MM.1S (cell line): ENCODE results near the gene CDKN2C.

Experiments used
- DNase-seq: peaks from one replicate; pipeline ENCODE4 v3.0.0-alpha.2; 2015
- H2AFZ ChIP-seq: fragments of 300-600 bp; sonication (generic); 2 replicates; pipeline ENCODE4 v1.6.0; 2016; ENCODE audit warnings: antibody characterized with exemption, low read length
- H3F3A ChIP-seq: fragments of 300-600 bp; sonication (generic); 2 replicates; pipeline ENCODE4 v1.6.1; 2016; ENCODE audit warnings: mild to moderate bottlenecking, antibody characterized with exemption, low read length, moderate library complexity, mixed read lengths; ENCODE audit not compliant: insufficient read depth
- H3K27ac ChIP-seq: fragments of 300-600 bp; sonication (generic); 2 replicates; pipeline ENCODE4 v1.5.1; 2016; ENCODE audit warnings: mild to moderate bottlenecking, low read length
- H3K27me3 ChIP-seq: fragments of 300-600 bp; sonication (generic); replicated peaks from 2 replicates; pipeline ENCODE4 v1.6.0; 2016; ENCODE audit warnings: low read length; ENCODE audit not compliant: insufficient read depth
- H3K36me3 ChIP-seq: fragments of 300-600 bp; sonication (generic); replicated peaks from 2 replicates; pipeline ENCODE4 v1.6.1; 2016; ENCODE audit warnings: mild to moderate bottlenecking, low read length, mixed read lengths; ENCODE audit not compliant: insufficient read depth
- H3K4me1 ChIP-seq: fragments of 300-600 bp; sonication (generic); 2 replicates; pipeline ENCODE4 v1.6.1; 2016; ENCODE audit warnings: low read length, mixed read lengths
- H3K4me2 ChIP-seq: fragments of 300-600 bp; sonication (generic); 2 replicates; pipeline ENCODE4 v1.6.0; 2016; ENCODE audit warnings: low read depth, low read length
- H3K4me3 ChIP-seq: fragments of 300-600 bp; sonication (generic); 2 replicates; pipeline ENCODE4 v1.5.1; 2016; ENCODE audit warnings: low read length, mixed read lengths
- H3K79me2 ChIP-seq: fragments of 300-600 bp; sonication (generic); 2 replicates; pipeline ENCODE4 v1.6.1; 2016; ENCODE audit warnings: mixed run types, low read length, mixed read lengths
- H3K9ac ChIP-seq: fragments of 300-600 bp; sonication (generic); 2 replicates; pipeline ENCODE4 v1.6.1; 2016; ENCODE audit warnings: low read length, mixed read lengths
- H3K9me2 ChIP-seq: fragments of 300-600 bp; sonication (generic); replicated peaks from 2 replicates; pipeline ENCODE4 v1.6.1; 2016; ENCODE audit warnings: mild to moderate bottlenecking, low read length, mixed read lengths; ENCODE audit not compliant: insufficient read depth
- H3K9me3 ChIP-seq: fragments of 300-600 bp; sonication (generic); replicated peaks from 2 replicates; pipeline ENCODE4 v1.6.1; 2016; ENCODE audit warnings: mild to moderate bottlenecking, low read length, mixed read lengths; ENCODE audit not compliant: insufficient read depth
- H4K20me1 ChIP-seq: fragments of 300-600 bp; sonication (generic); 2 replicates; pipeline ENCODE4 v1.6.1; 2016; ENCODE audit warnings: mild to moderate bottlenecking, low read length, moderate library complexity, mixed read lengths; ENCODE audit not compliant: insufficient read depth
- EZH2 ChIP-seq: fragments of 300-600 bp; sonication (generic); optimal IDR thresholded peaks from 2 replicates; pipeline ENCODE3; 2017; ENCODE audit warnings: low read depth, mild to moderate bottlenecking, antibody characterized with exemption, low read length, mixed read lengths
- EZH2phosphoT487 ChIP-seq: fragments of 300-600 bp; sonication (generic); IDR thresholded peaks from 2 replicates; pipeline ENCODE4 v1.6.1; 2018; ENCODE audit warnings: antibody characterized with exemption, low read length
- TF ChIP-seq, protein P1 (sequence below): fragments of 300-600 bp; sonication (generic); IDR thresholded peaks from 2 replicates; pipeline ENCODE4 v1.5.1; 2016; ENCODE audit warnings: antibody characterized with exemption, low read length, mixed read lengths

CDKN2C gene

GRCh38 chr1:50923564-50923963 is 46.5 kb upstream of the CDKN2C start:
- no peaks in the 10 kb centered on the region for H3K9me3 ChIP-seq
- no peaks in the 10 kb centered on the region for H3K36me3 ChIP-seq
- TF ChIP-seq, protein P1, sequence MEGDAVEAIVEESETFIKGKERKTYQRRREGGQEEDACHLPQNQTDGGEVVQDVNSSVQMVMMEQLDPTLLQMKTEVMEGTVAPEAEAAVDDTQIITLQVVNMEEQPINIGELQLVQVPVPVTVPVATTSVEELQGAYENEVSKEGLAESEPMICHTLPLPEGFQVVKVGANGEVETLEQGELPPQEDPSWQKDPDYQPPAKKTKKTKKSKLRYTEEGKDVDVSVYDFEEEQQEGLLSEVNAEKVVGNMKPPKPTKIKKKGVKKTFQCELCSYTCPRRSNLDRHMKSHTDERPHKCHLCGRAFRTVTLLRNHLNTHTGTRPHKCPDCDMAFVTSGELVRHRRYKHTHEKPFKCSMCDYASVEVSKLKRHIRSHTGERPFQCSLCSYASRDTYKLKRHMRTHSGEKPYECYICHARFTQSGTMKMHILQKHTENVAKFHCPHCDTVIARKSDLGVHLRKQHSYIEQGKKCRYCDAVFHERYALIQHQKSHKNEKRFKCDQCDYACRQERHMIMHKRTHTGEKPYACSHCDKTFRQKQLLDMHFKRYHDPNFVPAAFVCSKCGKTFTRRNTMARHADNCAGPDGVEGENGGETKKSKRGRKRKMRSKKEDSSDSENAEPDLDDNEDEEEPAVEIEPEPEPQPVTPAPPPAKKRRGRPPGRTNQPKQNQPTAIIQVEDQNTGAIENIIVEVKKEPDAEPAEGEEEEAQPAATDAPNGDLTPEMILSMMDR: no peak
- TF ChIP-seq EZH2phosphoT487 (no peak), EZH2 (no peak)
- no peak overlapping the region for H3K9ac ChIP-seq
- H4K20me1 ChIP-seq: no peaks in the 10 kb centered on the region
- H3K4me1 ChIP-seq: no peaks in the 10 kb centered on the region
- H2AFZ ChIP-seq: no peak overlapping the region
- H3F3A ChIP-seq: no peaks in the 10 kb centered on the region
- no peaks in the 10 kb centered on the region for H3K27me3 ChIP-seq
- no peak overlapping the region for H3K4me3 ChIP-seq
- no peaks in the 10 kb centered on the region for H3K79me2 ChIP-seq
- H3K4me2 ChIP-seq: no peak overlapping the region
- DNase-seq: no peak
- H3K27ac ChIP-seq: no peak overlapping the region
- no peaks in the 10 kb centered on the region for H3K9me2 ChIP-seq

DNA sequence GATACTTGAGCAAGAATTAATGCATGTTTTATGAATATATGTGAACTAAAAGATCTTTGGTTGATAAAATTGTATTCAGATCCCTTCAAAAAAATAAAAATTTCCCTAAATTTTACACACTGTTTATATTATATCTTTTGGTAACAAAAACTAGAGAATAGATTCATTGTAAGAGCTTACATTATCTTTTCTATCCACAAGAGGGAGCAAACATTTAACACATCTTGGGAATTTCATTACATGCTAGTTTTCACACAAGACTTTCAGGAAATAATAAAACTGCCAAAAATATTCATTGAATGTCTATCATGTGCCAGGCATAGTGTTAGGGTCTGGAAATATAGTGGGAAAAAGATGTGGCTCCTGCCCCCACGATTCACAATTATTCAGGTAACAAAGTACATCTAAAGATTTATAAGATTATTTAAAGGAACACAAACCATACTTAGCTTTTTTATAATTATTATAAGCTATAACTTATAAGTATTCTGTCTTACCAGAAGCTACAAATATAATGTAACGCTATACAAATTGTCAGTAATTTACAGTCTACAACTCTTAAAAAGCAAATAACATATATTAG is 40.6 kb upstream of the CDKN2C start:
- H4K20me1 ChIP-seq: no peaks in the 10 kb centered on the region
- H3K9me2 ChIP-seq: no peaks in the 10 kb centered on the region
- H3K4me2 ChIP-seq: no peak overlapping the region
- H3K9me3 ChIP-seq: no peaks in the 10 kb centered on the region
- H3K36me3 ChIP-seq: no peaks in the 10 kb centered on the region
- H2AFZ ChIP-seq: no peak overlapping the region
- no peaks in the 10 kb centered on the region for H3K27me3 ChIP-seq
- TF ChIP-seq, protein P1: peak; percentile 42
- TF ChIP-seq EZH2 (no peak), EZH2phosphoT487 (no peak)
- DNase-seq: peak; percentile 6
- H3F3A ChIP-seq: no peaks in the 10 kb centered on the region
- no peaks in the 10 kb centered on the region for H3K79me2 ChIP-seq
- no peaks in the 10 kb centered on the region for H3K4me1 ChIP-seq
- H3K27ac ChIP-seq: no peak overlapping the region
- no peak overlapping the region for H3K9ac ChIP-seq
- H3K4me3 ChIP-seq: no peak overlapping the region

DNA sequence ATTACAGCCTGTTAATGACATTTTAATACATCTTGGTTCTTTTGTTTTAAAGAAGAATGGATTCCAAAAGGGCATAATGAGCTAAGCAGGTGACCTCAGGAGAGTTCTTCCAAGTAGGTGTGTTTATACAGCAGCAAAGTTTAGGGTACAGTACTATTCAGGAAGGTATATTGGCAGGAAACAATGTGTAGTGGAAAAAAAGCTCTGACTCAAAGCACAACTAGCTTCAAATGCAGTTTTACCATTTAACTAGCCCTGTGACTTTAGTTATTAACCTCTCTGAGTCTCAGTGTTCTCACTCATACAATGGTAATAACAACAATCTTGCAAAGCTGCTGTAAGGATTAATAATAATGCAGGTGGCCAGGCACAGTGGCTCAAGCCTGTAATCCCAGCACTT is 39.9 kb upstream of the CDKN2C start:
- Histone ChIP-seq H3K4me1 (no peaks in the 10 kb centered on the region), H4K20me1 (no peaks in the 10 kb centered on the region), H3F3A (no peaks in the 10 kb centered on the region), H3K9me3 (no peaks in the 10 kb centered on the region), H2AFZ (no peak overlapping the region), H3K27ac (no peak overlapping the region), H3K79me2 (no peaks in the 10 kb centered on the region), H3K27me3 (no peaks in the 10 kb centered on the region), H3K4me3 (no peak overlapping the region), H3K36me3 (no peaks in the 10 kb centered on the region), H3K9ac (no peak overlapping the region), H3K9me2 (no peaks in the 10 kb centered on the region), H3K4me2 (no peak overlapping the region)
- DNase-seq: no peak
- TF ChIP-seq EZH2phosphoT487 (no peak), EZH2 (no peak)
- TF ChIP-seq, protein P1: no peak
